K562 (cell line): ENCODE data around the gene FOXR1. TPM values are rescaled to one million over a fixed set of nuclear protein-coding genes. Genes with fewer than 3 reads are reported as not detected.

Experiments
- ATAC-seq: fragments of 200-7000 bp; cut with Tn5 transposase; 3 replicates; pipeline ENCODE4 v1.9.1; 2020; ENCODE audit warnings: moderate library complexity
- BruUV-seq: library from RNA; stranded (reverse); fragments of 400-500 nt; replicated peaks from 2 replicates; lab custom pipeline; 2021; lab: Mats Ljungman, UMichigan
- CTCF ChIA-PET: fragments of 300-600 bp; formaldehyde crosslinking; extraction: SDS; loops from one replicate; lab custom pipeline; 2021; ENCODE audit warnings: low intra/inter-chr PET ratio; lab: Yijun Ruan, JAX
- POLR2A ChIA-PET: fragments of 300-600, 350-650 bp; sonication (Branson Sonifier 250); formaldehyde crosslinking; extraction: SDS; loops from one replicate; lab custom pipeline; 2021; ENCODE audit warnings: antibody characterized with exemption, inconsistent platforms; lab: Yijun Ruan, JAX
- DNase-seq, 4 experiments: peaks; one replicate each; pipeline versions ENCODE4 v3.0.0 to v3.0.0-alpha.2; 2011 to 2018; ENCODE audit warnings: low spot score in 3 of 4, mixed read lengths in 3 of 4; ENCODE audit errors: extremely low read depth in 1 of 4
- FAIRE-seq: peaks from 2 replicates; lab custom pipeline; 2011; peaks lifted over from hg19 to GRCh38; lab: Jason Lieb, UNC
- H2AFZ ChIP-seq: 2 replicates; pipeline ENCODE4 v1.6.0; 2011; ENCODE audit warnings: low read depth, low read length, control low read depth, inconsistent platforms
- H3K27ac ChIP-seq: fragments of 200-600 bp; 3 replicates; pipeline ENCODE4 v1.8.0; 2011; ENCODE audit warnings: low read depth, mild to moderate bottlenecking, control low read depth, inconsistent platforms, low read length, moderate library complexity, mixed read lengths; ENCODE audit errors: extremely low read depth
- H3K27me3 ChIP-seq, 2 experiments: fragments of 300-600 bp in 1 of 2; 2 replicates in 1 of 2; 3 replicates in 1 of 2; pipeline versions ENCODE4 v1.6.0 to v1.8.0; 2011; ENCODE audit warnings: inconsistent platforms in 2 of 2, low read length in 2 of 2, mild to moderate bottlenecking in 1 of 2, mixed read lengths in 1 of 2, moderate library complexity in 1 of 2; ENCODE audit not compliant: control insufficient read depth in 2 of 2, insufficient read depth in 2 of 2
- H3K36me3 ChIP-seq: fragments of 300-600 bp; 3 replicates; pipeline ENCODE4 v1.8.0; 2011; ENCODE audit warnings: mild to moderate bottlenecking, low read length, inconsistent platforms; ENCODE audit not compliant: control insufficient read depth, insufficient read depth
- H3K4me1 ChIP-seq, 2 experiments: fragments of 200-600 bp in 1 of 2; replicated peaks in 1 of 2; 2 replicates in 1 of 2; 3 replicates in 1 of 2; pipeline versions ENCODE4 v1.5.1 to v1.8.0; 2011; ENCODE audit warnings: inconsistent platforms in 2 of 2, low read length in 2 of 2, mild to moderate bottlenecking in 1 of 2, mixed read lengths in 1 of 2, moderate library complexity in 1 of 2; ENCODE audit not compliant: control insufficient read depth in 2 of 2, insufficient read depth in 2 of 2
- H3K4me2 ChIP-seq: 2 replicates; pipeline ENCODE4 v1.6.1; 2011; ENCODE audit warnings: low read length, control low read depth, inconsistent platforms, mixed read lengths; ENCODE audit not compliant: insufficient read depth
- H3K4me3 ChIP-seq: fragments of 200-600 bp; sonication (generic), shearing (Covaris generic); 2 replicates; pipeline ENCODE4 v1.5.1; 2016; ENCODE audit warnings: control low read depth, inconsistent platforms
- H3K79me2 ChIP-seq: fragments of 200-600 bp; 3 replicates; pipeline ENCODE4 v1.8.0; 2011; ENCODE audit warnings: low read length, inconsistent platforms; ENCODE audit not compliant: control insufficient read depth, insufficient read depth
- H3K9ac ChIP-seq, 2 experiments: 2 replicates each; pipeline versions ENCODE4 v1.6.0 to v1.6.1; 2011; ENCODE audit warnings: low read depth in 2 of 2, low read length in 2 of 2, control low read depth in 1 of 2, inconsistent platforms in 1 of 2, mild to moderate bottlenecking in 1 of 2, mixed read lengths in 1 of 2; ENCODE audit not compliant: insufficient read depth in 1 of 2
- H3K9me1 ChIP-seq: one replicate; pipeline ENCODE4 v1.6.0; 2011; ENCODE audit warnings: inconsistent platforms, mild to moderate bottlenecking, low read length, moderate library complexity; ENCODE audit not compliant: control insufficient read depth, insufficient read depth
- H3K9me3 ChIP-seq: replicated peaks from 2 replicates; pipeline ENCODE4 v1.5.1; 2011; ENCODE audit warnings: low read depth, low read length, inconsistent platforms; ENCODE audit not compliant: control insufficient read depth, insufficient read depth
- H4K20me1 ChIP-seq: replicated peaks from 2 replicates; pipeline ENCODE4 v1.6.1; 2011; ENCODE audit warnings: low read length, inconsistent platforms, mixed read lengths; ENCODE audit not compliant: control insufficient read depth, insufficient read depth
- CBX5 ChIP-seq: IDR thresholded peaks from 2 replicates; pipeline ENCODE4 v1.6.1; 2014; ENCODE audit warnings: low read depth, borderline replicate concordance
- GTF2F1 ChIP-seq: IDR thresholded peaks from 2 replicates; pipeline ENCODE4 v1.6.1; 2011; ENCODE audit warnings: low read depth, low read length, improper control_type of control experiment
- HSF4 ChIP-seq: fragments of 250-450 bp; sonication (Bioruptor Pico); IDR thresholded peaks from 2 replicates; pipeline ENCODE4 v2.1.2; 2022; ENCODE audit warnings: mild to moderate bottlenecking, moderate library complexity, borderline replicate concordance
- JUN ChIP-seq, 2 experiments: sonication (generic) in 1 of 2; formaldehyde crosslinking in 1 of 2; IDR thresholded peaks; 2 replicates each; pipeline versions ENCODE4 v1.6.1 to v1.8.0; 2012 to 2022; ENCODE audit warnings: borderline replicate concordance in 2 of 2, mild to moderate bottlenecking in 2 of 2, improper control_type of control experiment in 1 of 2, low read depth in 1 of 2, low read length in 1 of 2, missing genetic modification reagents in 1 of 2
- KDM2B ChIP-seq: fragments of 250-450 bp; sonication (Bioruptor Pico); IDR thresholded peaks from 2 replicates; pipeline ENCODE4 v1.8.0; 2021; ENCODE audit warnings: mild to moderate bottlenecking, moderate library complexity
- KDM4B ChIP-seq, 2 experiments: fragments of 450-650 bp in 1 of 2; sonication (generic) in 1 of 2; IDR thresholded peaks; 2 replicates each; pipeline ENCODE4 v1.6.1; 2016 to 2017; ENCODE audit warnings: borderline replicate concordance in 2 of 2, antibody characterized with exemption in 1 of 2, low read depth in 1 of 2, mild to moderate bottlenecking in 1 of 2
- KLF10 ChIP-seq: fragments of 250-450 bp; sonication (Bioruptor Pico); IDR thresholded peaks from 2 replicates; pipeline ENCODE4 v1.6.1; 2021; ENCODE audit warnings: matching md5 sums
- MEF2A ChIP-seq: IDR thresholded peaks from 2 replicates; pipeline ENCODE4 v1.6.1; 2011; ENCODE audit warnings: low read depth, mild to moderate bottlenecking, low read length, moderate library complexity; ENCODE audit not compliant: control insufficient read depth
- NFE2L1 ChIP-seq: fragments of 450-650 bp; IDR thresholded peaks from 2 replicates; pipeline ENCODE4 v1.6.1; 2016; ENCODE audit warnings: missing genetic modification characterization, low read depth, mild to moderate bottlenecking, missing compliant biosample characterization, moderate library complexity, borderline replicate concordance
- POLR2H ChIP-seq: IDR thresholded peaks from 2 replicates; pipeline ENCODE4 v1.6.1; 2016; ENCODE audit warnings: missing genetic modification characterization, low read depth, mild to moderate bottlenecking, control low read depth, missing compliant biosample characterization, moderate library complexity
- PTTG1 ChIP-seq: fragments of 450-650 bp; IDR thresholded peaks from 2 replicates; pipeline ENCODE4 v1.6.1; 2016; ENCODE audit warnings: low read depth, mild to moderate bottlenecking, missing genetic modification characterization, missing compliant biosample characterization
- RBM17 ChIP-seq: fragments of 200-400 bp; formaldehyde crosslinking; IDR thresholded peaks from 2 replicates; pipeline ENCODE4 v1.6.1; 2017; ENCODE audit warnings: low read depth, mild to moderate bottlenecking, low read length, borderline replicate concordance
- RFX1 ChIP-seq: fragments of 450-650 bp; IDR thresholded peaks from 2 replicates; pipeline ENCODE4 v1.6.1; 2016; ENCODE audit warnings: mild to moderate bottlenecking, moderate library complexity
- ZFP1 ChIP-seq: fragments of 450-650 bp; formaldehyde crosslinking; IDR thresholded peaks from 2 replicates; pipeline ENCODE4 v1.4.0; 2020; ENCODE audit warnings: mild to moderate bottlenecking, mixed read lengths
- WGBS: fragments of 100-300 bp; shearing (Covaris generic); methylation state at CpG from one replicate; pipeline ENCODE4 v1.1.6; 2016; ENCODE audit warnings: low coverage, mixed read lengths; ENCODE audit not compliant: insufficient coverage; ENCODE audit errors: missing lambda C conversion rate; 5-methylcytosine and 5-hydroxymethylcytosine counted together
- in situ Hi-C: fragments of 300-500 bp; cut with MboI; formaldehyde crosslinking; loops from 4 replicates; pipeline ENCODE4 v1.15.0; 2018; ENCODE audit warnings: inconsistent platforms, mixed read lengths
- intact Hi-C: fragments of 100-400 bp; cut with micrococcal nuclease; formaldehyde crosslinking; loops from 2 replicates; pipeline ENCODE4 v1.14.2; 2022
- polyA plus RNA-seq, 8 experiments: library from polyadenylated mRNA; depleted of rRNA in 4 of 8; stranded (reverse) in 5 of 8; unstranded in 3 of 8; fragments of >200 nt; fragmentation: Nextera tagmentation in 2 of 8; fragmentation: Illumina TruSeq in 1 of 8; extraction: Ambion mirVana in 2 of 8; extraction: Trizol in 1 of 8; gene quantifications; 2 replicates each; pipeline versions ENCODE4 v1.2.1 to v1.2.3, GENCODE V29; 2011 to 2014; ENCODE audit warnings: inconsistent platforms in 1 of 8, missing spikeins in 1 of 8
- total RNA-seq, 7 experiments: library from RNA; depleted of rRNA in 6 of 7; stranded (reverse); fragments of >200 nt in 6 of 7; fragmentation: Illumina TruSeq in 2 of 7; extraction: Trizol in 2 of 7; gene quantifications; 2 replicates each; pipeline versions ENCODE4 v1.2.1 to v1.2.3, GENCODE V29; 2011 to 2021; ENCODE audit warnings: low replicate concordance in 1 of 7
- TF ChIP-seq, protein P1 (sequence below): fragments of 250-450 bp; sonication (Bioruptor Pico); IDR thresholded peaks from 2 replicates; pipeline ENCODE4 v1.6.1; 2021; ENCODE audit warnings: mild to moderate bottlenecking
- TF ChIP-seq, protein P2 (sequence below): sonication (generic); formaldehyde crosslinking; IDR thresholded peaks from 2 replicates; pipeline ENCODE4 v1.4.0; 2020; ENCODE audit warnings: mild to moderate bottlenecking, missing genetic modification reagents

Gene FOXR1
- total and polyA plus RNA-seq, 9 of the 15 experiments (the other 6 are each of a cell fraction or from before 2014, with no cell fraction given), result not detected

DNA sequence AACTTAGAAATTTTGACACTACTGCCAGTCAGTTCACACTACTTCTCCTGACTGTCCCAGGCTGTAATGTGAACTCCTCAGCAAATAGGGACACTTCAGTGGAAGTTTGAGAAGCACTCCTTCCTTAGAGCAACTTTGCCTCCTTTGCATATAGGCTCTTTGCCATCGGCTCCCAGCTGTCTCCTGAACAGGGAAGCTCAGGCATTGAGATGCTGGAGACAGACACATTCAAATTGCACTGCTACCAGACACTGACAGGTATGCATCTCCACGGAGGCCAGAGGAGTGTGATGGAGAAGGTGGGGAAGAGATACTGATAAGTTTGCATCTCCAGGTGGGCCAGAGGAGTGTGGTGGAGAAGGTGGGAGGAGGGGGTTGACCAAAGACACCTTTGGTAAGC is 48.4 kb downstream of the FOXR1 start:
- TF ChIP-seq, protein P1, sequence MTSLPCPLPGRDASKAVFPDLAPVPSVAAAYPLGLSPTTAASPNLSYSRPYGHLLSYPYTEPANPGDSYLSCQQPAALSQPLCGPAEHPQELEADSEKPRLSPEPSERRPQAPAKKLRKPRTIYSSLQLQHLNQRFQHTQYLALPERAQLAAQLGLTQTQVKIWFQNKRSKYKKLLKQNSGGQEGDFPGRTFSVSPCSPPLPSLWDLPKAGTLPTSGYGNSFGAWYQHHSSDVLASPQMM, result no peak
- TF ChIP-seq JUN (IDR thresholded peaks at IDR 0.05; ENCODE audit: borderline replicate concordance, low read depth, low read length), result no peak
- no peak for TF ChIP-seq JUN (CRISPR knock-in tag; IDR thresholded peaks at IDR 0.05; ENCODE audit: borderline replicate concordance)
- TF ChIP-seq KDM4B (IDR thresholded peaks at IDR 0.05; ENCODE audit: borderline replicate concordance in 2 of 2, low read depth in 1 of 2), result no peak
- TF ChIP-seq NFE2L1 (tag), result no peak
- no peak for TF ChIP-seq RFX1
- no peak for TF ChIP-seq ZFP1 (CRISPR knock-in tag)
- TF ChIP-seq HSF4 (CRISPR knock-in tag), result no peak
- TF ChIP-seq MEF2A, result no peak
- TF ChIP-seq CBX5, result no peak
- no peak for TF ChIP-seq GTF2F1
- no peak for TF ChIP-seq KLF10 (CRISPR knock-in tag)
- no peak for TF ChIP-seq POLR2H
- TF ChIP-seq, protein P2, sequence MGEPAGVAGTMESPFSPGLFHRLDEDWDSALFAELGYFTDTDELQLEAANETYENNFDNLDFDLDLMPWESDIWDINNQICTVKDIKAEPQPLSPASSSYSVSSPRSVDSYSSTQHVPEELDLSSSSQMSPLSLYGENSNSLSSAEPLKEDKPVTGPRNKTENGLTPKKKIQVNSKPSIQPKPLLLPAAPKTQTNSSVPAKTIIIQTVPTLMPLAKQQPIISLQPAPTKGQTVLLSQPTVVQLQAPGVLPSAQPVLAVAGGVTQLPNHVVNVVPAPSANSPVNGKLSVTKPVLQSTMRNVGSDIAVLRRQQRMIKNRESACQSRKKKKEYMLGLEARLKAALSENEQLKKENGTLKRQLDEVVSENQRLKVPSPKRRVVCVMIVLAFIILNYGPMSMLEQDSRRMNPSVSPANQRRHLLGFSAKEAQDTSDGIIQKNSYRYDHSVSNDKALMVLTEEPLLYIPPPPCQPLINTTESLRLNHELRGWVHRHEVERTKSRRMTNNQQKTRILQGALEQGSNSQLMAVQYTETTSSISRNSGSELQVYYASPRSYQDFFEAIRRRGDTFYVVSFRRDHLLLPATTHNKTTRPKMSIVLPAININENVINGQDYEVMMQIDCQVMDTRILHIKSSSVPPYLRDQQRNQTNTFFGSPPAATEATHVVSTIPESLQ (CRISPR knock-in tag), result no peak
- no peak for TF ChIP-seq RBM17
- TF ChIP-seq KDM2B (CRISPR knock-in tag), result no peak
- TF ChIP-seq PTTG1 (tag), result no peak
- BruUV-seq, result no TSS peak
- H3K4me3 ChIP-seq, result peak overlapping the region; percentile 99; the same call in 1 of the 2 replicates
- H3K9me3 ChIP-seq, result no peaks in the 10 kb centered on the region
- no peak overlapping the region for H2AFZ ChIP-seq
- peak overlapping the region; percentile 98 for H3K4me2 ChIP-seq
- ChIA-PET POLR2A (interaction anchor here (0.7 to 1.0 kb wide), 2 partner anchors 13 to 35 kb away, joined by 4 read pairs; no protein-coding TSS in a partner anchor), CTCF (no interaction called here)
- peak overlapping the region; percentile 83 to 100; a peak in 2 of 4 replicates for H3K9ac ChIP-seq
- 0 out of 2 replicates have a peak, but pooled peaks cover 14% of the 10 kb centered on the region for H4K20me1 ChIP-seq
- intact Hi-C loops, result loop anchor here (2.0 to 5.0 kb wide), 3 partner anchors 37 to 82 kb away; partner anchors contain the start of genes DPAGT1 and HYOU1
- peaks cover 76% of the 10 kb centered on the region for H3K79me2 ChIP-seq
- H3K36me3 ChIP-seq, result peaks cover 82% of the 10 kb centered on the region
- 11% methylated on average over 2 of the region's 2 CpGs for WGBS
- H3K9me1 ChIP-seq, result no peaks in the 10 kb centered on the region
- ATAC-seq, result no peak
- H3K27ac ChIP-seq, result no peak overlapping the region; the same call in 2 of the 3 replicates
- peak in 2 of 4 experiments; percentile 5 to 6 for DNase-seq
- FAIRE-seq, result no peak
- H3K4me1 ChIP-seq, result peaks cover 24 to 26% of the 10 kb centered on the region in 2 experiments
- no peaks in the 10 kb centered on the region for H3K27me3 ChIP-seq
- in situ Hi-C loops, result no loop called here
